ENCODE data around the gene GBA2. TPM values are rescaled to one million over a fixed set of nuclear protein-coding genes. Genes with fewer than 3 reads are reported as not detected.

The GBA2 gene
- polyA plus RNA-seq, 3 donors = 18.1 to 130 (median 26.4) TPM

- peak within 1 kb of the TSS; percentile 46 for H2AFZ ChIP-seq (ENCODE audit: insufficient read depth, low read depth, low read length, poor library complexity, severe bottlenecking)
- H3K4me1 ChIP-seq (ENCODE audit: control insufficient read depth in 1 of 2, insufficient read depth in 2 of 2, low read length in 2 of 2) = no peaks in the 10 kb centered on the region
- H3K4me1 Mint-ChIP-seq = peaks cover 11% of the 10 kb centered on the region
- H3K4me3 Mint-ChIP-seq = peak within 1 kb of the TSS; percentile 34 to 74
- no peak within 1 kb of the TSS for H3K27ac ChIP-seq (ENCODE audit: low read depth in 1 of 2, low read length in 2 of 2)
- no peak within 1 kb of the TSS for H3K4me3 ChIP-seq (replicated peaks in 1 of 3; ENCODE audit: low read depth in 2 of 3, low read length in 3 of 3)
- 28% methylated on average over 42 of the region's 64 CpGs for WGBS (ENCODE audit: insufficient coverage)
- H4K20me1 ChIP-seq (ENCODE audit: insufficient read depth, low read length) = no peaks in the 10 kb centered on the region
- peaks cover 0 to 1% of the 10 kb centered on the region in 2 donors for H3K36me3 Mint-ChIP-seq
- no peaks in the 10 kb centered on the region for H3K36me3 ChIP-seq (replicated peaks in 1 of 2; ENCODE audit: control insufficient read depth in 1 of 2, insufficient read depth in 2 of 2, low read length in 2 of 2)
- intact Hi-C loops (cut with micrococcal nuclease) = loop anchor here in 1 of 2 donors (5.0 kb wide), 1 partner anchor 91 kb away; no protein-coding TSS in a partner anchor
- H3K27me3 ChIP-seq (ENCODE audit: control insufficient read depth in 2 of 2, insufficient read depth in 2 of 2, low read length in 2 of 2) = peaks cover 0 to 13% of the 10 kb centered on the region in 2 donors
- peaks cover 15 to 23% (median 15%) of the 10 kb centered on the region in 3 donors for H3K27me3 Mint-ChIP-seq (ENCODE audit: low read depth in 3 of 3)
- peaks cover 0 to 4% (median 0%) of the 10 kb centered on the region in 7 donors for H3K9me3 Mint-ChIP-seq
- H3K79me2 ChIP-seq (ENCODE audit: insufficient read depth, low read length) = no peaks in the 10 kb centered on the region
- no peak for TF ChIP-seq CTCF (IDR thresholded peaks at IDR 0.05)
- no peak for DNase-seq
- no peaks in the 10 kb centered on the region for H3K9me3 ChIP-seq (replicated peaks in 1 of 2; ENCODE audit: control insufficient read depth in 1 of 2, insufficient read depth in 1 of 2, low read length in 2 of 2)
- H3K9ac ChIP-seq (ENCODE audit: insufficient read depth, low read length, poor library complexity, severe bottlenecking) = no peak within 1 kb of the TSS
- peak within 1 kb of the TSS; percentile 35 for H3K4me2 ChIP-seq (replicated peaks; ENCODE audit: extremely low read depth, low read length, poor library complexity, severe bottlenecking)
- H3K27ac Mint-ChIP-seq = no peak within 1 kb of the TSS
Observed at GRCh38 chr9:35791297-35791921, 42.4 kb upstream of the GBA2 start, which contains the start of gene NPR2. TSS of gene NPR2 (plus strand) at chr9:35791591. CDS start at chr9:35792409, 818 bp downstream.

GRCh38 chr9:35790385-35791296 is 41.6 kb upstream of the GBA2 start:
- H3K4me1 Mint-ChIP-seq = peaks cover 11% of the 10 kb centered on the region
- TF ChIP-seq CTCF (IDR thresholded peaks at IDR 0.05) = peak; percentile 82
- WGBS (ENCODE audit: insufficient coverage) = 80% methylated on average over 26 of the region's 37 CpGs
- Histone ChIP-seq H3K4me1 (ENCODE audit: control insufficient read depth in 1 of 2, insufficient read depth in 2 of 2, low read length in 2 of 2) (no peaks in the 10 kb centered on the region), H3K79me2 (ENCODE audit: insufficient read depth, low read length) (no peaks in the 10 kb centered on the region), H3K27me3 (ENCODE audit: control insufficient read depth in 2 of 2, insufficient read depth in 2 of 2, low read length in 2 of 2) (peaks cover 0 to 13% of the 10 kb centered on the region in 2 donors), H3K4me2 (replicated peaks; ENCODE audit: extremely low read depth, low read length, poor library complexity, severe bottlenecking) (peak overlapping the region; percentile 35), H4K20me1 (ENCODE audit: insufficient read depth, low read length) (no peaks in the 10 kb centered on the region), H3K9ac (ENCODE audit: insufficient read depth, low read length, poor library complexity, severe bottlenecking) (no peak overlapping the region), H3K36me3 (replicated peaks in 1 of 2; ENCODE audit: control insufficient read depth in 1 of 2, insufficient read depth in 2 of 2, low read length in 2 of 2) (no peaks in the 10 kb centered on the region), H3K4me3 (replicated peaks in 1 of 3; ENCODE audit: low read depth in 2 of 3, low read length in 3 of 3) (no peak overlapping the region), H3K9me3 (replicated peaks in 1 of 2; ENCODE audit: control insufficient read depth in 1 of 2, insufficient read depth in 1 of 2, low read length in 2 of 2) (no peaks in the 10 kb centered on the region), H3K27ac (ENCODE audit: low read depth in 1 of 2, low read length in 2 of 2) (no peak overlapping the region), H2AFZ (ENCODE audit: insufficient read depth, low read depth, low read length, poor library complexity, severe bottlenecking) (no peak overlapping the region)
- peak; percentile 52 to 64 (median 62) for DNase-seq
- peaks cover 15 to 23% (median 15%) of the 10 kb centered on the region in 3 donors for H3K27me3 Mint-ChIP-seq (ENCODE audit: low read depth in 3 of 3)
- intact Hi-C loops (cut with micrococcal nuclease) = loop anchor here (1.0 to 5.0 kb wide), 2 partner anchors 92 kb away; no protein-coding TSS in a partner anchor
- H3K36me3 Mint-ChIP-seq = peaks cover 0 to 1% of the 10 kb centered on the region in 2 donors
- H3K9me3 Mint-ChIP-seq = peaks cover 0 to 4% (median 0%) of the 10 kb centered on the region in 7 donors
- peak overlapping the region; percentile 34 to 74 for H3K4me3 Mint-ChIP-seq
- no peak overlapping the region for H3K27ac Mint-ChIP-seq

Data from CD14-positive monocyte (primary cell).